ENCODE measurements around the gene MATK. TPM values are rescaled to one million over a fixed set of nuclear protein-coding genes. Genes with fewer than 3 reads are reported as not detected.

The MATK gene
- total RNA-seq, 1 experiment from 2014 or later, result not detected

GRCh38 chr19:3736106-3736724, 50.0 kb downstream of the MATK start:
- Histone ChIP-seq H4K20me1 (ENCODE audit: insufficient read depth, low read depth, low read length) (no peaks in the 10 kb centered on the region; the same call in 1 of the 2 replicates), H3K27me3 (ENCODE audit: low read length) (no peaks in the 10 kb centered on the region), H3K9ac (ENCODE audit: low read length) (no peak overlapping the region), H2AFZ (ENCODE audit: low read length) (no peak overlapping the region), H3K4me1 (ENCODE audit: low read length) (no peaks in the 10 kb centered on the region), H3K4me3 (ENCODE audit: low read length) (no peak overlapping the region), H3K4me2 (ENCODE audit: low read depth, low read length, poor library complexity, severe bottlenecking) (no peak overlapping the region), H3K79me2 (ENCODE audit: low read length) (no peaks in the 10 kb centered on the region), H3K36me3 (ENCODE audit: insufficient read depth, low read length) (no peaks in the 10 kb centered on the region), H3K27ac (ENCODE audit: low read length) (no peak overlapping the region), H3K9me3 (ENCODE audit: low read length) (no peaks in the 10 kb centered on the region), H3K9me2 (replicated peaks; ENCODE audit: insufficient read depth, low read length) (no peaks in the 10 kb centered on the region)
- no peak for DNase-seq

GRCh38 chr19:3734310-3734600, 51.9 kb downstream of the MATK start:
- H3K4me3 ChIP-seq (ENCODE audit: low read length), result no peak overlapping the region
- no peaks in the 10 kb centered on the region for H3K9me3 ChIP-seq (ENCODE audit: low read length)
- H3K27me3 ChIP-seq (ENCODE audit: low read length), result no peaks in the 10 kb centered on the region
- H4K20me1 ChIP-seq (ENCODE audit: insufficient read depth, low read depth, low read length), result no peaks in the 10 kb centered on the region; the same call in 1 of the 2 replicates
- H3K4me1 ChIP-seq (ENCODE audit: low read length), result no peaks in the 10 kb centered on the region
- H3K27ac ChIP-seq (ENCODE audit: low read length), result no peak overlapping the region
- H3K79me2 ChIP-seq (ENCODE audit: low read length), result no peaks in the 10 kb centered on the region
- no peak overlapping the region for H3K4me2 ChIP-seq (ENCODE audit: low read depth, low read length, poor library complexity, severe bottlenecking)
- no peaks in the 10 kb centered on the region for H3K9me2 ChIP-seq (replicated peaks; ENCODE audit: insufficient read depth, low read length)
- no peak overlapping the region for H3K9ac ChIP-seq (ENCODE audit: low read length)
- no peak overlapping the region for H2AFZ ChIP-seq (ENCODE audit: low read length)
- no peak for DNase-seq
- H3K36me3 ChIP-seq (ENCODE audit: insufficient read depth, low read length), result no peaks in the 10 kb centered on the region

GRCh38 chr19:3733549-3734309, 52.5 kb downstream of the MATK start:
- Histone ChIP-seq H3K9me2 (replicated peaks; ENCODE audit: insufficient read depth, low read length) (no peaks in the 10 kb centered on the region), H3K27me3 (ENCODE audit: low read length) (no peaks in the 10 kb centered on the region), H4K20me1 (ENCODE audit: insufficient read depth, low read depth, low read length) (no peaks in the 10 kb centered on the region; the same call in 1 of the 2 replicates), H3K4me1 (ENCODE audit: low read length) (no peaks in the 10 kb centered on the region), H2AFZ (ENCODE audit: low read length) (no peak overlapping the region), H3K79me2 (ENCODE audit: low read length) (no peaks in the 10 kb centered on the region), H3K36me3 (ENCODE audit: insufficient read depth, low read length) (no peaks in the 10 kb centered on the region), H3K4me3 (ENCODE audit: low read length) (no peak overlapping the region), H3K9ac (ENCODE audit: low read length) (no peak overlapping the region), H3K4me2 (ENCODE audit: low read depth, low read length, poor library complexity, severe bottlenecking) (no peak overlapping the region), H3K9me3 (ENCODE audit: low read length) (no peaks in the 10 kb centered on the region), H3K27ac (ENCODE audit: low read length) (no peak overlapping the region)
- DNase-seq, result no peak

- no peaks in the 10 kb centered on the region for H3K9me2 ChIP-seq (replicated peaks; ENCODE audit: insufficient read depth, low read length)
- H4K20me1 ChIP-seq (ENCODE audit: insufficient read depth, low read depth, low read length), result no peaks in the 10 kb centered on the region; the same call in 1 of the 2 replicates
- no peaks in the 10 kb centered on the region for H3K36me3 ChIP-seq (ENCODE audit: insufficient read depth, low read length)
- H3K79me2 ChIP-seq (ENCODE audit: low read length), result no peaks in the 10 kb centered on the region
- no peak overlapping the region for H3K4me2 ChIP-seq (ENCODE audit: low read depth, low read length, poor library complexity, severe bottlenecking)
- no peak overlapping the region for H2AFZ ChIP-seq (ENCODE audit: low read length)
- H3K4me1 ChIP-seq (ENCODE audit: low read length), result no peaks in the 10 kb centered on the region
- no peak overlapping the region for H3K9ac ChIP-seq (ENCODE audit: low read length)
- H3K4me3 ChIP-seq (ENCODE audit: low read length), result no peak overlapping the region
- H3K27ac ChIP-seq (ENCODE audit: low read length), result no peak overlapping the region
- H3K27me3 ChIP-seq (ENCODE audit: low read length), result no peaks in the 10 kb centered on the region
- no peaks in the 10 kb centered on the region for H3K9me3 ChIP-seq (ENCODE audit: low read length)
- no peak for DNase-seq
Measured at GRCh38 chr19:3732108-3732507, 54.1 kb downstream of the MATK start.

GRCh38 chr19:3730457-3730958, 55.7 kb downstream of the MATK start:
- H3K27me3 ChIP-seq (ENCODE audit: low read length), result no peaks in the 10 kb centered on the region
- no peaks in the 10 kb centered on the region for H3K79me2 ChIP-seq (ENCODE audit: low read length)
- no peak for DNase-seq
- no peak overlapping the region for H3K4me3 ChIP-seq (ENCODE audit: low read length)
- H3K4me2 ChIP-seq (ENCODE audit: low read depth, low read length, poor library complexity, severe bottlenecking), result no peak overlapping the region
- no peaks in the 10 kb centered on the region; the same call in 1 of the 2 replicates for H4K20me1 ChIP-seq (ENCODE audit: insufficient read depth, low read depth, low read length)
- H3K9ac ChIP-seq (ENCODE audit: low read length), result no peak overlapping the region
- H2AFZ ChIP-seq (ENCODE audit: low read length), result no peak overlapping the region
- H3K4me1 ChIP-seq (ENCODE audit: low read length), result no peaks in the 10 kb centered on the region
- no peak overlapping the region for H3K27ac ChIP-seq (ENCODE audit: low read length)
- no peaks in the 10 kb centered on the region for H3K9me2 ChIP-seq (replicated peaks; ENCODE audit: insufficient read depth, low read length)
- H3K36me3 ChIP-seq (ENCODE audit: insufficient read depth, low read length), result no peaks in the 10 kb centered on the region
- no peaks in the 10 kb centered on the region for H3K9me3 ChIP-seq (ENCODE audit: low read length)

Small RNA genes lying within 50 kb of the gene (small RNA-seq; reads per million reads assigned to genes)
- gene AC005777.1, result not detected

Other genes starting within 250 kb of the MATK start
- 0.29 TPM in 1 of 2 replicates, not detected in the other for gene TEKTIP1, start 247.2 kb downstream of the MATK start, total RNA-seq (2014; rRNA removed; shearing (Covaris generic); ENCODE audit: low replicate concordance)
- 34.5 and 102 TPM in 2 replicates for gene MFSD12, start 228.8 kb downstream of the MATK start, total RNA-seq (2014; rRNA removed; shearing (Covaris generic); ENCODE audit: low replicate concordance)
- gene HMG20B, start 213.4 kb downstream of the MATK start, total RNA-seq (2014; rRNA removed; shearing (Covaris generic); ENCODE audit: low replicate concordance), result 53.7 and 127 TPM in 2 replicates
- gene GIPC3, start 200.9 kb downstream of the MATK start, total RNA-seq (2014; rRNA removed; shearing (Covaris generic); ENCODE audit: low replicate concordance), result not detected in 2 replicates
- 0.15 and 0.22 TPM in 2 replicates for gene TBXA2R, start 179.5 kb downstream of the MATK start, total RNA-seq (2014; rRNA removed; shearing (Covaris generic); ENCODE audit: low replicate concordance)
- gene CACTIN, start 159.6 kb downstream of the MATK start, total RNA-seq (2014; rRNA removed; shearing (Covaris generic); ENCODE audit: low replicate concordance), result 9.5 and 24.8 TPM in 2 replicates
- gene PIP5K1C, start 85.9 kb downstream of the MATK start, total RNA-seq (2014; rRNA removed; shearing (Covaris generic); ENCODE audit: low replicate concordance), result 4.2 and 4.4 TPM in 2 replicates
- not detected in 2 replicates for gene TJP3, start 78.0 kb downstream of the MATK start, total RNA-seq (2014; rRNA removed; shearing (Covaris generic); ENCODE audit: low replicate concordance)
- gene APBA3, start 24.7 kb downstream of the MATK start, total RNA-seq (2014; rRNA removed; shearing (Covaris generic); ENCODE audit: low replicate concordance), result 14.7 and 55.0 TPM in 2 replicates
- 44.2 and 76.7 TPM in 2 replicates for gene MRPL54, start 23.7 kb downstream of the MATK start, total RNA-seq (2014; rRNA removed; shearing (Covaris generic); ENCODE audit: low replicate concordance)
- not detected in 2 replicates for gene RAX2, start 14.2 kb downstream of the MATK start, total RNA-seq (2014; rRNA removed; shearing (Covaris generic); ENCODE audit: low replicate concordance)
- gene ZFR2, start 82.7 kb upstream of the MATK start, total RNA-seq (2014; rRNA removed; shearing (Covaris generic); ENCODE audit: low replicate concordance), result not detected in 2 replicates
- gene ATCAY, start 94.3 kb upstream of the MATK start, total RNA-seq (2014; rRNA removed; shearing (Covaris generic); ENCODE audit: low replicate concordance), result not detected in 2 replicates
- gene NMRK2, start 146.7 kb upstream of the MATK start, total RNA-seq (2014; rRNA removed; shearing (Covaris generic); ENCODE audit: low replicate concordance), result not detected in 2 replicates
- 17.2 and 52.5 TPM in 2 replicates for gene DAPK3, start 184.7 kb upstream of the MATK start, total RNA-seq (2014; rRNA removed; shearing (Covaris generic); ENCODE audit: low replicate concordance)
- 1,644 and 3,073 TPM in 2 replicates for gene EEF2, start 199.1 kb upstream of the MATK start, total RNA-seq (2014; rRNA removed; shearing (Covaris generic); ENCODE audit: low replicate concordance)
- gene PIAS4, start 221.4 kb upstream of the MATK start, total RNA-seq (2014; rRNA removed; shearing (Covaris generic); ENCODE audit: low replicate concordance), result 17.3 and 55.1 TPM in 2 replicates